Fibroblast of lung (primary cell): ENCODE measurements around the gene TCP11X1.
"Not testable (repeated sequence)": the region's sequence is repeated elsewhere in the genome, so short reads cannot be mapped to it uniquely, and the experiment has no call there.

Experiments
- CTCF ChIP-seq, 2 donors: IDR thresholded peaks in 1 of 2; conservative IDR thresholded peaks in 1 of 2; 1 replicate in 1 of 2; 2 replicates in 1 of 2; pipeline ENCODE4 v1.5.1; 2011 to 2012; ENCODE audit warnings: low read length in 2 of 2, control low read depth in 1 of 2, inconsistent platforms in 1 of 2, low read depth in 1 of 2, mild to moderate bottlenecking in 1 of 2
- EZH2 ChIP-seq: IDR thresholded peaks from 2 replicates; pipeline ENCODE4 v1.5.1; 2012; ENCODE audit warnings: low read length, control low read depth, mild to moderate bottlenecking; ENCODE audit errors: missing control alignments

GRCh38 chrX:102214986-102215385 lies at the start of gene TCP11X1:
- TF ChIP-seq CTCF (conservative IDR thresholded peaks at IDR 0.05 in 1 of 2, IDR thresholded peaks at IDR 0.05 in 1 of 2; ENCODE audit: low read depth in 1 of 2, low read length in 2 of 2); EZH2: not testable (repeated sequence)
